MM.1S (cell line): ENCODE results near the gene CDH4.

ENCODE experiments used
- DNase-seq: peaks from one replicate; pipeline ENCODE4 v3.0.0-alpha.2; 2015
- H2AFZ ChIP-seq: fragments of 300-600 bp; sonication (generic); 2 replicates; pipeline ENCODE4 v1.6.0; 2016; ENCODE audit warnings: antibody characterized with exemption, low read length
- H3F3A ChIP-seq: fragments of 300-600 bp; sonication (generic); 2 replicates; pipeline ENCODE4 v1.6.1; 2016; ENCODE audit warnings: mild to moderate bottlenecking, antibody characterized with exemption, low read length, moderate library complexity, mixed read lengths; ENCODE audit not compliant: insufficient read depth
- H3K27ac ChIP-seq: fragments of 300-600 bp; sonication (generic); 2 replicates; pipeline ENCODE4 v1.5.1; 2016; ENCODE audit warnings: mild to moderate bottlenecking, low read length
- H3K27me3 ChIP-seq: fragments of 300-600 bp; sonication (generic); replicated peaks from 2 replicates; pipeline ENCODE4 v1.6.0; 2016; ENCODE audit warnings: low read length; ENCODE audit not compliant: insufficient read depth
- H3K36me3 ChIP-seq: fragments of 300-600 bp; sonication (generic); replicated peaks from 2 replicates; pipeline ENCODE4 v1.6.1; 2016; ENCODE audit warnings: mild to moderate bottlenecking, low read length, mixed read lengths; ENCODE audit not compliant: insufficient read depth
- H3K4me1 ChIP-seq: fragments of 300-600 bp; sonication (generic); 2 replicates; pipeline ENCODE4 v1.6.1; 2016; ENCODE audit warnings: low read length, mixed read lengths
- H3K4me2 ChIP-seq: fragments of 300-600 bp; sonication (generic); 2 replicates; pipeline ENCODE4 v1.6.0; 2016; ENCODE audit warnings: low read depth, low read length
- H3K4me3 ChIP-seq: fragments of 300-600 bp; sonication (generic); 2 replicates; pipeline ENCODE4 v1.5.1; 2016; ENCODE audit warnings: low read length, mixed read lengths
- H3K79me2 ChIP-seq: fragments of 300-600 bp; sonication (generic); 2 replicates; pipeline ENCODE4 v1.6.1; 2016; ENCODE audit warnings: mixed run types, low read length, mixed read lengths
- H3K9ac ChIP-seq: fragments of 300-600 bp; sonication (generic); 2 replicates; pipeline ENCODE4 v1.6.1; 2016; ENCODE audit warnings: low read length, mixed read lengths
- H3K9me2 ChIP-seq: fragments of 300-600 bp; sonication (generic); replicated peaks from 2 replicates; pipeline ENCODE4 v1.6.1; 2016; ENCODE audit warnings: mild to moderate bottlenecking, low read length, mixed read lengths; ENCODE audit not compliant: insufficient read depth
- H3K9me3 ChIP-seq: fragments of 300-600 bp; sonication (generic); replicated peaks from 2 replicates; pipeline ENCODE4 v1.6.1; 2016; ENCODE audit warnings: mild to moderate bottlenecking, low read length, mixed read lengths; ENCODE audit not compliant: insufficient read depth
- H4K20me1 ChIP-seq: fragments of 300-600 bp; sonication (generic); 2 replicates; pipeline ENCODE4 v1.6.1; 2016; ENCODE audit warnings: mild to moderate bottlenecking, low read length, moderate library complexity, mixed read lengths; ENCODE audit not compliant: insufficient read depth
- CTCF ChIP-seq: fragments of 300-600 bp; sonication (generic); IDR thresholded peaks from 2 replicates; pipeline ENCODE4 v1.5.1; 2016; ENCODE audit warnings: antibody characterized with exemption, low read length, mixed read lengths
- EZH2 ChIP-seq: fragments of 300-600 bp; sonication (generic); optimal IDR thresholded peaks from 2 replicates; pipeline ENCODE3; 2017; ENCODE audit warnings: low read depth, mild to moderate bottlenecking, antibody characterized with exemption, low read length, mixed read lengths
- EZH2phosphoT487 ChIP-seq: fragments of 300-600 bp; sonication (generic); IDR thresholded peaks from 2 replicates; pipeline ENCODE4 v1.6.1; 2018; ENCODE audit warnings: antibody characterized with exemption, low read length

CDH4 gene

GRCh38 chr20:61583356-61583755 is 331.3 kb downstream of the CDH4 start:
- Histone ChIP-seq H3K4me3 (no peak overlapping the region), H3F3A (no peaks in the 10 kb centered on the region), H2AFZ (no peak overlapping the region), H3K9me3 (no peaks in the 10 kb centered on the region), H3K27me3 (peaks cover 56% of the 10 kb centered on the region), H3K9me2 (no peaks in the 10 kb centered on the region), H3K9ac (no peak overlapping the region), H4K20me1 (no peaks in the 10 kb centered on the region), H3K4me1 (no peaks in the 10 kb centered on the region), H3K27ac (no peak overlapping the region), H3K36me3 (no peaks in the 10 kb centered on the region), H3K4me2 (no peak overlapping the region), H3K79me2 (no peaks in the 10 kb centered on the region)
- TF ChIP-seq CTCF (no peak), EZH2phosphoT487 (no peak), EZH2 (no peak)
- no peak for DNase-seq

GRCh38 chr20:61584851-61585250 is 332.8 kb downstream of the CDH4 start:
- H3K27me3 ChIP-seq = peaks cover 56% of the 10 kb centered on the region
- no peak overlapping the region for H3K4me2 ChIP-seq
- H3K4me1 ChIP-seq = no peaks in the 10 kb centered on the region
- no peak overlapping the region for H3K9ac ChIP-seq
- TF ChIP-seq EZH2 (no peak), CTCF (no peak)
- no peak for DNase-seq
- H3K79me2 ChIP-seq = no peaks in the 10 kb centered on the region
- H3K4me3 ChIP-seq = no peak overlapping the region
- no peaks in the 10 kb centered on the region for H3K36me3 ChIP-seq
- H4K20me1 ChIP-seq = no peaks in the 10 kb centered on the region
- no peak overlapping the region for H3K27ac ChIP-seq
- H2AFZ ChIP-seq = no peak overlapping the region
- H3K9me2 ChIP-seq = no peaks in the 10 kb centered on the region
- no peaks in the 10 kb centered on the region for H3F3A ChIP-seq
- no peaks in the 10 kb centered on the region for H3K9me3 ChIP-seq

GRCh38 chr20:61585764-61586163 is 333.7 kb downstream of the CDH4 start:
- TF ChIP-seq CTCF (no peak), EZH2phosphoT487 (no peak), EZH2 (no peak)
- Histone ChIP-seq H3K9me3 (no peaks in the 10 kb centered on the region), H3K4me1 (no peaks in the 10 kb centered on the region), H2AFZ (no peak overlapping the region), H3K27me3 (peaks cover 59% of the 10 kb centered on the region), H3K9me2 (no peaks in the 10 kb centered on the region), H3K4me3 (no peak overlapping the region), H4K20me1 (no peaks in the 10 kb centered on the region), H3K4me2 (no peak overlapping the region), H3K27ac (no peak overlapping the region), H3K9ac (no peak overlapping the region), H3K36me3 (no peaks in the 10 kb centered on the region), H3F3A (no peaks in the 10 kb centered on the region), H3K79me2 (no peaks in the 10 kb centered on the region)
- DNase-seq = no peak

- Histone ChIP-seq H3K36me3 (no peaks in the 10 kb centered on the region), H3K4me2 (no peak overlapping the region), H4K20me1 (no peaks in the 10 kb centered on the region), H2AFZ (no peak overlapping the region), H3K9me2 (no peaks in the 10 kb centered on the region), H3K9me3 (no peaks in the 10 kb centered on the region), H3F3A (no peaks in the 10 kb centered on the region), H3K27me3 (peaks cover 60% of the 10 kb centered on the region), H3K4me3 (no peak overlapping the region), H3K4me1 (no peaks in the 10 kb centered on the region), H3K9ac (no peak overlapping the region), H3K27ac (no peak overlapping the region), H3K79me2 (no peaks in the 10 kb centered on the region)
- TF ChIP-seq CTCF = no peak
- TF ChIP-seq EZH2phosphoT487 = no peak
- TF ChIP-seq EZH2 = no peak
- no peak for DNase-seq
Observed at GRCh38 chr20:61587036-61587435, 335.0 kb downstream of the CDH4 start.
